GM12878 (cell line): ENCODE data around the gene INHBB.

Source experiments
- DPF2 ChIP-seq: fragments of 450-650 bp; IDR thresholded peaks from 2 replicates; pipeline ENCODE4 v1.6.1; 2017; ENCODE audit warnings: mild to moderate bottlenecking
- EZH2 ChIP-seq: IDR thresholded peaks from 2 replicates; pipeline ENCODE4 v1.6.1; 2012; ENCODE audit warnings: low read depth, mild to moderate bottlenecking, control low read depth, inconsistent platforms, low read length, borderline replicate concordance; ENCODE audit not compliant: control insufficient read depth
- NR2C1 ChIP-seq: fragments of 450-650 bp; IDR thresholded peaks from 2 replicates; pipeline ENCODE4 v1.6.1; 2017; ENCODE audit warnings: antibody characterized with exemption, mild to moderate bottlenecking, moderate library complexity
- POLR2A ChIP-seq: IDR thresholded peaks from 2 replicates; pipeline ENCODE4 v1.6.1; 2011; ENCODE audit warnings: low read depth, mild to moderate bottlenecking, low read length
- TAF1 ChIP-seq: IDR thresholded peaks from 2 replicates; pipeline ENCODE4 v1.6.1; 2011; ENCODE audit warnings: mild to moderate bottlenecking, low read depth, low read length, borderline replicate concordance
- TCF7 ChIP-seq: IDR thresholded peaks from 2 replicates; pipeline ENCODE4 v1.6.1; 2014; ENCODE audit warnings: antibody characterized with exemption, borderline replicate concordance
- ZNF274 ChIP-seq: IDR thresholded peaks from one replicate; pipeline ENCODE4 v1.8.0; 2011; ENCODE audit not compliant: insufficient read length, insufficient read depth
- TF ChIP-seq, protein P1 (sequence below): IDR thresholded peaks from 2 replicates; pipeline ENCODE4 v1.6.1; 2012; ENCODE audit warnings: mild to moderate bottlenecking, low read depth, low read length
- TF ChIP-seq, protein P2 (sequence below): IDR thresholded peaks from 2 replicates; pipeline ENCODE4 v1.6.1; 2012; ENCODE audit warnings: low read length, inconsistent platforms
- TF ChIP-seq, protein P3 (sequence below), 3 experiments: IDR thresholded peaks in 2 of 3; conservative IDR thresholded peaks in 1 of 3; 2 replicates each; pipeline ENCODE4 v1.5.1; 2011; ENCODE audit warnings: low read depth in 3 of 3, low read length in 3 of 3, mild to moderate bottlenecking in 3 of 3, control low read depth in 2 of 3, moderate library complexity in 2 of 3, inconsistent platforms in 1 of 3, mixed read lengths in 1 of 3; ENCODE audit not compliant: control insufficient read depth in 2 of 3, insufficient read depth in 1 of 3; ENCODE audit errors: extremely low read depth in 1 of 3

DNA sequence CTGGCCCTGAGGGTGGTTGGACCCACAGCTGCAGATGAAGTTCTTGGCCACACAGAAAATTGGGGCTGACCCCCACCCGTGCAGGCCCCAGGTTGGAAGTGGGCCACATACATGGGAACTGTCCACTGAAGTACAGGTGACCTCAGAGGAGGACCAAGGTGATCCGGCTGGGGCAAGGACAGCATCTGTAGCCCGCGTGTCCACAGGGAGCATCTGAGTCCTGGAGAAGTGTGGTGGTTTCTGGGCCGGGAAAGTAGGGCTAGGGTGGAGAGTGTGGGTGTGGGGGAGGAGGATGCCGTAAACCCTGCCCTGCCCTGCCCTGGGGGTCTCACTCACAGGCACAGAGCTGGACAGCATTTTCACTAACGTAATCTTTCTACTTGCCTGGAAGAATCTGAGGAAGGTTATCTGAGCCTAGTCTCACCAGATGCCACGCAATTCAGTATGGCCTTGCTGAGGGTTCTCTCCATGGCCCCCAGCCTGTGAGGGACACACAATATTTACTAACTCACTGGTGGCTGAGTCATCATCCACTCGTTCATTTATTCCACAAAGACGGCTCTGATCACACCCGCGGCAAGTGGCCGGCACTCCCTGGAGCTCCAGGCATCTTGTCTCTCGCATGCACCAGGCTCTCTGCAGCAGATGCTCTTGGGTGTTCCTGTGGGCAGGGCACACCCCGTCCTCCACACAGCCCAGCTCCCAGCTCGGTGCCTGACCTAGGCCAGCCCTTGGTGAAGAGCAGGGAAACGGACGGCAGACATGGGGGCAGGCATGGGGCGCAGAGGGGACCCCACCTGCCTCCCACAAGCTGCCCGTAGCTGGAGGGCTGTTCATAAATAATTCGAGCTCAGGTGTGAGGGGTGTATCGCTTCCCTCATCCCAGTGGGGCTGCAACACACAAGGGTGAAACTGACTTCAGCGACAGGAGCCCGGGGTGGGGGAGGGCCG is 51.2 kb downstream of the INHBB start:
- TF ChIP-seq, protein P1, sequence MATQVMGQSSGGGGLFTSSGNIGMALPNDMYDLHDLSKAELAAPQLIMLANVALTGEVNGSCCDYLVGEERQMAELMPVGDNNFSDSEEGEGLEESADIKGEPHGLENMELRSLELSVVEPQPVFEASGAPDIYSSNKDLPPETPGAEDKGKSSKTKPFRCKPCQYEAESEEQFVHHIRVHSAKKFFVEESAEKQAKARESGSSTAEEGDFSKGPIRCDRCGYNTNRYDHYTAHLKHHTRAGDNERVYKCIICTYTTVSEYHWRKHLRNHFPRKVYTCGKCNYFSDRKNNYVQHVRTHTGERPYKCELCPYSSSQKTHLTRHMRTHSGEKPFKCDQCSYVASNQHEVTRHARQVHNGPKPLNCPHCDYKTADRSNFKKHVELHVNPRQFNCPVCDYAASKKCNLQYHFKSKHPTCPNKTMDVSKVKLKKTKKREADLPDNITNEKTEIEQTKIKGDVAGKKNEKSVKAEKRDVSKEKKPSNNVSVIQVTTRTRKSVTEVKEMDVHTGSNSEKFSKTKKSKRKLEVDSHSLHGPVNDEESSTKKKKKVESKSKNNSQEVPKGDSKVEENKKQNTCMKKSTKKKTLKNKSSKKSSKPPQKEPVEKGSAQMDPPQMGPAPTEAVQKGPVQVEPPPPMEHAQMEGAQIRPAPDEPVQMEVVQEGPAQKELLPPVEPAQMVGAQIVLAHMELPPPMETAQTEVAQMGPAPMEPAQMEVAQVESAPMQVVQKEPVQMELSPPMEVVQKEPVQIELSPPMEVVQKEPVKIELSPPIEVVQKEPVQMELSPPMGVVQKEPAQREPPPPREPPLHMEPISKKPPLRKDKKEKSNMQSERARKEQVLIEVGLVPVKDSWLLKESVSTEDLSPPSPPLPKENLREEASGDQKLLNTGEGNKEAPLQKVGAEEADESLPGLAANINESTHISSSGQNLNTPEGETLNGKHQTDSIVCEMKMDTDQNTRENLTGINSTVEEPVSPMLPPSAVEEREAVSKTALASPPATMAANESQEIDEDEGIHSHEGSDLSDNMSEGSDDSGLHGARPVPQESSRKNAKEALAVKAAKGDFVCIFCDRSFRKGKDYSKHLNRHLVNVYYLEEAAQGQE: no peak
- TF ChIP-seq ZNF274: no peak
- no peak for TF ChIP-seq EZH2
- no peak for TF ChIP-seq POLR2A
- TF ChIP-seq NR2C1: no peak
- TF ChIP-seq, protein P2, sequence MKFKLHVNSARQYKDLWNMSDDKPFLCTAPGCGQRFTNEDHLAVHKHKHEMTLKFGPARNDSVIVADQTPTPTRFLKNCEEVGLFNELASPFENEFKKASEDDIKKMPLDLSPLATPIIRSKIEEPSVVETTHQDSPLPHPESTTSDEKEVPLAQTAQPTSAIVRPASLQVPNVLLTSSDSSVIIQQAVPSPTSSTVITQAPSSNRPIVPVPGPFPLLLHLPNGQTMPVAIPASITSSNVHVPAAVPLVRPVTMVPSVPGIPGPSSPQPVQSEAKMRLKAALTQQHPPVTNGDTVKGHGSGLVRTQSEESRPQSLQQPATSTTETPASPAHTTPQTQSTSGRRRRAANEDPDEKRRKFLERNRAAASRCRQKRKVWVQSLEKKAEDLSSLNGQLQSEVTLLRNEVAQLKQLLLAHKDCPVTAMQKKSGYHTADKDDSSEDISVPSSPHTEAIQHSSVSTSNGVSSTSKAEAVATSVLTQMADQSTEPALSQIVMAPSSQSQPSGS: no peak
- TF ChIP-seq, protein P3, sequence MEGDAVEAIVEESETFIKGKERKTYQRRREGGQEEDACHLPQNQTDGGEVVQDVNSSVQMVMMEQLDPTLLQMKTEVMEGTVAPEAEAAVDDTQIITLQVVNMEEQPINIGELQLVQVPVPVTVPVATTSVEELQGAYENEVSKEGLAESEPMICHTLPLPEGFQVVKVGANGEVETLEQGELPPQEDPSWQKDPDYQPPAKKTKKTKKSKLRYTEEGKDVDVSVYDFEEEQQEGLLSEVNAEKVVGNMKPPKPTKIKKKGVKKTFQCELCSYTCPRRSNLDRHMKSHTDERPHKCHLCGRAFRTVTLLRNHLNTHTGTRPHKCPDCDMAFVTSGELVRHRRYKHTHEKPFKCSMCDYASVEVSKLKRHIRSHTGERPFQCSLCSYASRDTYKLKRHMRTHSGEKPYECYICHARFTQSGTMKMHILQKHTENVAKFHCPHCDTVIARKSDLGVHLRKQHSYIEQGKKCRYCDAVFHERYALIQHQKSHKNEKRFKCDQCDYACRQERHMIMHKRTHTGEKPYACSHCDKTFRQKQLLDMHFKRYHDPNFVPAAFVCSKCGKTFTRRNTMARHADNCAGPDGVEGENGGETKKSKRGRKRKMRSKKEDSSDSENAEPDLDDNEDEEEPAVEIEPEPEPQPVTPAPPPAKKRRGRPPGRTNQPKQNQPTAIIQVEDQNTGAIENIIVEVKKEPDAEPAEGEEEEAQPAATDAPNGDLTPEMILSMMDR (IDR thresholded peaks at IDR 0.05 in 2 of 3, conservative IDR thresholded peaks at IDR 0.05 in 1 of 3; ENCODE audit: control insufficient read depth in 2 of 3, extremely low read depth in 1 of 3, insufficient read depth in 1 of 3, low read depth in 3 of 3, low read length in 3 of 3): no peak
- TF ChIP-seq DPF2: no peak
- no peak for TF ChIP-seq TCF7
- TF ChIP-seq TAF1: no peak
